ENCODE results near the gene GABARAPL2. TPM values are rescaled to one million over a fixed set of nuclear protein-coding genes. Genes with fewer than 3 reads are reported as not detected.

GABARAPL2 gene
- total RNA-seq, 2 donors from 2014 or later, result 35.9 to 66.2 TPM

GRCh38 chr16:75593308-75593707, 27.1 kb downstream of the GABARAPL2 start:
- DNase-seq, result no peak
- no peaks in the 10 kb centered on the region for H3K27me3 ChIP-seq
- H3K36me3 ChIP-seq (replicated peaks in 1 of 2; ENCODE audit: insufficient read depth in 1 of 2, low read depth in 2 of 2), result no peaks in the 10 kb centered on the region
- intact Hi-C loops (cut with DNase I), result no loop called here
- no peaks in the 10 kb centered on the region for H3K9me3 ChIP-seq
- TF ChIP-seq, protein P1, sequence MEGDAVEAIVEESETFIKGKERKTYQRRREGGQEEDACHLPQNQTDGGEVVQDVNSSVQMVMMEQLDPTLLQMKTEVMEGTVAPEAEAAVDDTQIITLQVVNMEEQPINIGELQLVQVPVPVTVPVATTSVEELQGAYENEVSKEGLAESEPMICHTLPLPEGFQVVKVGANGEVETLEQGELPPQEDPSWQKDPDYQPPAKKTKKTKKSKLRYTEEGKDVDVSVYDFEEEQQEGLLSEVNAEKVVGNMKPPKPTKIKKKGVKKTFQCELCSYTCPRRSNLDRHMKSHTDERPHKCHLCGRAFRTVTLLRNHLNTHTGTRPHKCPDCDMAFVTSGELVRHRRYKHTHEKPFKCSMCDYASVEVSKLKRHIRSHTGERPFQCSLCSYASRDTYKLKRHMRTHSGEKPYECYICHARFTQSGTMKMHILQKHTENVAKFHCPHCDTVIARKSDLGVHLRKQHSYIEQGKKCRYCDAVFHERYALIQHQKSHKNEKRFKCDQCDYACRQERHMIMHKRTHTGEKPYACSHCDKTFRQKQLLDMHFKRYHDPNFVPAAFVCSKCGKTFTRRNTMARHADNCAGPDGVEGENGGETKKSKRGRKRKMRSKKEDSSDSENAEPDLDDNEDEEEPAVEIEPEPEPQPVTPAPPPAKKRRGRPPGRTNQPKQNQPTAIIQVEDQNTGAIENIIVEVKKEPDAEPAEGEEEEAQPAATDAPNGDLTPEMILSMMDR (IDR thresholded peaks at IDR 0.05), result no peak
- no peak for TF ChIP-seq POLR2A (IDR thresholded peaks at IDR 0.05)
- ATAC-seq, result no peak
- H3K27ac ChIP-seq, result no peak overlapping the region
- 93 to 96% methylated on average over 6 of the region's 6 CpGs for WGBS, 2 donors
- no peaks in the 10 kb centered on the region for H3K4me1 ChIP-seq
- H3K4me3 ChIP-seq, result no peak overlapping the region

DNA sequence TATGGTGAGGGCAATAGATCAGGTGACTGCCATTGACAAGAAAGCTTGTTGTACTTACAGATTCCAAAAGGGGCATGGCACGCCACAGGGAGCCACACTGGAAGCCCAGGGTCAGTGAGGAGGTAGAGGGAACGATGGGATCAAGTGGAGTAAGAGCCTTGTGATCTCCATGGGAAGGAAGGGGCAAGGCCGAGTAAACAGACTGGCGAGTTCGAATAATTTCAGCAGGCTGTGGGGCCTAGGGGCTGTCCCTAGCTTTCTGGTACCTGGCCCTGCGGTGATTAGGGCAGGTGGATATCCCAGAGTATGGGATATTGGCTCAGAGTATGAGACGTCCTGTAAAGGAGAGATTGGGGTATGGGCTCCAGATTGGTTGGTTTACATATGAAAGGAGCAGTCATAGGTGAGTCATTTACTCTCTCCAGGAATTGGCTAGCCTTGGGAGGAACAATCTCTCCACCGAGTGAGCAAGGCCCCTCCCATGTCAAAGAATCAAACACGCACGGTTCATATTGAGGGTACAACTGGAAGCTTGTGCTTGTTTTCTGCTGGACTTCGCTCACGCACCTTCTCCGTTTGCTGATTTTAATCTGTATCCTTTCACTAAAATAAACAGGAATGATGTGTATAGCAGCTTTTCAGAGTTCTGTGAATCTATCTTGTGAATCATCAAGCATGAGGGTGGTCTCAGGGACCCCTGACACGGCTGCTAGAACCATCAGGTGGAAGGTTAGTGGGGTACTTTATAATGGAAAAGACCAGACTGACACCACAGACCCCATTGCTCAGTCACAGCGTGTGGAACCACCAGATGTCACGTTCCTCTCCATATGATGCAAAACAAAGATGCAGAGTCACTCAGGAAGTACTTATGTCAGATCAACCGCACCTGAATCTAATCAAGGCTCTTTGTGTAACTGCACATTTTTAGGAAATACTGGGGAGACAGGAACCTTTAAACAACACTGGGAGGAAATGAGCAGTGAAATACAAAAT, 27.9 kb downstream of the GABARAPL2 start:
- Histone ChIP-seq H3K36me3 (replicated peaks in 1 of 2; ENCODE audit: insufficient read depth in 1 of 2, low read depth in 2 of 2) (no peaks in the 10 kb centered on the region), H3K27ac (no peak overlapping the region), H3K27me3 (no peaks in the 10 kb centered on the region), H3K4me1 (no peaks in the 10 kb centered on the region), H3K4me3 (no peak overlapping the region), H3K9me3 (no peaks in the 10 kb centered on the region)
- 75 to 81% methylated on average over 16 to 17 of the region's 17 CpGs for WGBS, 2 donors
- ATAC-seq, result no peak
- intact Hi-C loops (cut with DNase I), result no loop called here
- DNase-seq, result no peak
- TF ChIP-seq, protein P1 (IDR thresholded peaks at IDR 0.05), result no peak
- TF ChIP-seq POLR2A (IDR thresholded peaks at IDR 0.05), result no peak

- H3K4me3 ChIP-seq, result no peak overlapping the region
- ATAC-seq (no peak), DNase-seq (no peak)
- H3K27ac ChIP-seq, result no peak overlapping the region
- H3K27me3 ChIP-seq, result no peaks in the 10 kb centered on the region
- no peaks in the 10 kb centered on the region for H3K9me3 ChIP-seq
- intact Hi-C loops (cut with DNase I), result no loop called here
- H3K36me3 ChIP-seq (replicated peaks in 1 of 2; ENCODE audit: insufficient read depth in 1 of 2, low read depth in 2 of 2), result peaks cover 0 to 12% of the 10 kb centered on the region in 2 donors
- WGBS, 2 donors, result 93 to 94% methylated on average over 6 of the region's 6 CpGs
- no peaks in the 10 kb centered on the region for H3K4me1 ChIP-seq
- TF ChIP-seq, protein P1 (IDR thresholded peaks at IDR 0.05), result no peak
- no peak for TF ChIP-seq POLR2A (IDR thresholded peaks at IDR 0.05)
Measured at GRCh38 chr16:75599452-75600277, 33.5 kb downstream of the GABARAPL2 start.

GRCh38 chr16:75603241-75603640, 37.1 kb downstream of the GABARAPL2 start:
- Histone ChIP-seq H3K36me3 (replicated peaks in 1 of 2; ENCODE audit: insufficient read depth in 1 of 2, low read depth in 2 of 2) (peaks cover 0 to 16% of the 10 kb centered on the region in 2 donors), H3K4me1 (no peaks in the 10 kb centered on the region), H3K4me3 (no peak overlapping the region), H3K9me3 (no peaks in the 10 kb centered on the region), H3K27me3 (no peaks in the 10 kb centered on the region), H3K27ac (no peak overlapping the region)
- 79 to 81% methylated on average over 4 of the region's 4 CpGs for WGBS, 2 donors
- intact Hi-C loops (cut with DNase I), result no loop called here
- no peak for ATAC-seq
- DNase-seq, result no peak
- TF ChIP-seq POLR2A (IDR thresholded peaks at IDR 0.05), result no peak
- TF ChIP-seq, protein P1 (IDR thresholded peaks at IDR 0.05), result no peak

Measured in body of pancreas (tissue), 4 donors.